PC-3 (cell line): ENCODE data around the gene IL1B. TPM values are rescaled to one million over a fixed set of nuclear protein-coding genes. Genes with fewer than 3 reads are reported as not detected.

Experiments used
- ATAC-seq: fragments of 200-7000 bp; cut with Tn5 transposase; 2 replicates; pipeline ENCODE4 v1.9.1; 2020; ENCODE audit warnings: mild to moderate bottlenecking, moderate library complexity
- BruUV-seq: library from RNA; stranded (reverse); fragments of 400-500 nt; replicated peaks from 2 replicates; lab custom pipeline; 2021; lab: Mats Ljungman, UMichigan
- CTCF ChIA-PET: fragments of 300-600 bp; sonication (Branson Sonifier 250); formaldehyde crosslinking; loops from one replicate; lab custom pipeline; 2022; ENCODE audit warnings: antibody characterized with exemption; lab: Charles Lee
- POLR2A ChIA-PET: fragments of 300-600 bp; sonication (Branson Sonifier 250); formaldehyde crosslinking; loops from one replicate; lab custom pipeline; 2022; ENCODE audit warnings: antibody characterized with exemption; ENCODE audit not compliant: unreplicated experiment; lab: Charles Lee
- DNase-seq: peaks from one replicate; pipeline ENCODE4 v3.0.0-alpha.2; 2015
- H2AFZ ChIP-seq: fragments of 300-600 bp; sonication (generic); 2 replicates; pipeline ENCODE4 v1.6.0; 2016; ENCODE audit warnings: antibody characterized with exemption, low read length
- H3F3A ChIP-seq: fragments of 300-600 bp; sonication (generic); one replicate; pipeline ENCODE4 v1.6.0; 2017; ENCODE audit warnings: antibody characterized with exemption, low read length, control low read depth, mild to moderate bottlenecking; ENCODE audit not compliant: unreplicated experiment
- H3K27ac ChIP-seq: fragments of 300-600 bp; sonication (generic); 2 replicates; pipeline ENCODE4 v1.5.1; 2016; ENCODE audit warnings: mild to moderate bottlenecking, low read length
- H3K27me3 ChIP-seq: fragments of 300-600 bp; sonication (generic); 2 replicates; pipeline ENCODE4 v1.6.1; 2016; ENCODE audit warnings: low read length, mixed read lengths
- H3K36me3 ChIP-seq: fragments of 300-600 bp; sonication (generic); 2 replicates; pipeline ENCODE4 v1.6.1; 2016; ENCODE audit warnings: low read depth, mixed run types, low read length, mixed read lengths
- H3K4me1 ChIP-seq: fragments of 300-600 bp; sonication (generic); 2 replicates; pipeline ENCODE4 v1.5.1; 2016; ENCODE audit warnings: low read length; ENCODE audit not compliant: insufficient read depth
- H3K4me2 ChIP-seq: fragments of 300-600 bp; sonication (generic); 2 replicates; pipeline ENCODE4 v1.6.0; 2016; ENCODE audit warnings: low read length
- H3K4me3 ChIP-seq: fragments of 300-600 bp; sonication (generic); 2 replicates; pipeline ENCODE4 v1.5.1; 2016; ENCODE audit warnings: mild to moderate bottlenecking, low read length, mixed read lengths
- H3K79me2 ChIP-seq: fragments of 300-600 bp; sonication (generic); 2 replicates; pipeline ENCODE4 v1.6.1; 2017; ENCODE audit warnings: low read length, mixed read lengths
- H3K9ac ChIP-seq: fragments of 300-600 bp; sonication (generic); 2 replicates; pipeline ENCODE4 v1.6.0; 2016; ENCODE audit warnings: mild to moderate bottlenecking, low read length
- H3K9me2 ChIP-seq: fragments of 300-600 bp; sonication (generic); replicated peaks from 2 replicates; pipeline ENCODE4 v1.6.1; 2016; ENCODE audit warnings: mixed run types, low read length, mixed read lengths
- H3K9me3 ChIP-seq: fragments of 300-600 bp; sonication (generic); 2 replicates; pipeline ENCODE4 v1.6.1; 2016; ENCODE audit warnings: low read length, mixed read lengths
- H4K20me1 ChIP-seq: fragments of 300-600 bp; sonication (generic); 2 replicates; pipeline ENCODE4 v1.6.1; 2016; ENCODE audit warnings: low read length, mixed read lengths
- EZH2 ChIP-seq: fragments of 300-600 bp; sonication (generic); IDR thresholded peaks from one replicate; pipeline ENCODE4 v1.6.1; 2017; ENCODE audit warnings: antibody characterized with exemption, mild to moderate bottlenecking, low read length; ENCODE audit not compliant: unreplicated experiment
- EZH2phosphoT487 ChIP-seq: fragments of 300-600 bp; sonication (generic); IDR thresholded peaks from 2 replicates; pipeline ENCODE4 v1.6.1; 2018; ENCODE audit warnings: mild to moderate bottlenecking, antibody characterized with exemption, low read length, borderline replicate concordance
- intact Hi-C: fragments of 100-400 bp; cut with micrococcal nuclease; formaldehyde crosslinking; loops from 2 replicates; pipeline ENCODE4 v1.9.0; 2023
- total RNA-seq: library from RNA; depleted of rRNA; stranded (reverse); fragments of >200 nt; gene quantifications from 2 replicates; pipeline ENCODE4 v1.2.3, GENCODE V29; 2014
- TF ChIP-seq, protein P1 (sequence below): fragments of 300-600 bp; sonication (generic); conservative IDR thresholded peaks from 2 replicates; pipeline ENCODE4 v1.5.1; 2017; ENCODE audit warnings: antibody characterized with exemption, low read depth, mild to moderate bottlenecking, low read length

Gene IL1B
- total RNA-seq, 1 experiment from 2014 or later = 67.5 TPM

GRCh38 chr2:112832841-112833638 is 3.5 kb downstream of the IL1B start:
- H3K4me3 ChIP-seq = no peak overlapping the region
- no peaks in the 10 kb centered on the region for H4K20me1 ChIP-seq
- no peak for TF ChIP-seq EZH2phosphoT487
- TF ChIP-seq, protein P1, sequence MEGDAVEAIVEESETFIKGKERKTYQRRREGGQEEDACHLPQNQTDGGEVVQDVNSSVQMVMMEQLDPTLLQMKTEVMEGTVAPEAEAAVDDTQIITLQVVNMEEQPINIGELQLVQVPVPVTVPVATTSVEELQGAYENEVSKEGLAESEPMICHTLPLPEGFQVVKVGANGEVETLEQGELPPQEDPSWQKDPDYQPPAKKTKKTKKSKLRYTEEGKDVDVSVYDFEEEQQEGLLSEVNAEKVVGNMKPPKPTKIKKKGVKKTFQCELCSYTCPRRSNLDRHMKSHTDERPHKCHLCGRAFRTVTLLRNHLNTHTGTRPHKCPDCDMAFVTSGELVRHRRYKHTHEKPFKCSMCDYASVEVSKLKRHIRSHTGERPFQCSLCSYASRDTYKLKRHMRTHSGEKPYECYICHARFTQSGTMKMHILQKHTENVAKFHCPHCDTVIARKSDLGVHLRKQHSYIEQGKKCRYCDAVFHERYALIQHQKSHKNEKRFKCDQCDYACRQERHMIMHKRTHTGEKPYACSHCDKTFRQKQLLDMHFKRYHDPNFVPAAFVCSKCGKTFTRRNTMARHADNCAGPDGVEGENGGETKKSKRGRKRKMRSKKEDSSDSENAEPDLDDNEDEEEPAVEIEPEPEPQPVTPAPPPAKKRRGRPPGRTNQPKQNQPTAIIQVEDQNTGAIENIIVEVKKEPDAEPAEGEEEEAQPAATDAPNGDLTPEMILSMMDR = no peak
- no peak for TF ChIP-seq EZH2
- H3K4me2 ChIP-seq = no peak overlapping the region
- peaks cover 18% of the 10 kb centered on the region for H3K79me2 ChIP-seq
- no peaks in the 10 kb centered on the region for H3K9me3 ChIP-seq
- peaks cover 35% of the 10 kb centered on the region for H3K4me1 ChIP-seq
- H3K27me3 ChIP-seq = no peaks in the 10 kb centered on the region
- H3K27ac ChIP-seq = no peak overlapping the region
- ChIA-PET CTCF (no interaction called here), POLR2A (interaction anchor here (0.6 kb wide), 2 partner anchors 18 to 34 kb away, joined by 3 to 4 read pairs; no protein-coding TSS in a partner anchor)
- peaks cover 7% of the 10 kb centered on the region for H3F3A ChIP-seq
- intact Hi-C loops = no loop called here
- DNase-seq (no peak), ATAC-seq (no peak)
- H3K9me2 ChIP-seq = no peaks in the 10 kb centered on the region
- H3K9ac ChIP-seq = no peak overlapping the region
- no peak overlapping the region for H2AFZ ChIP-seq
- BruUV-seq = no TSS peak
- peaks cover 9% of the 10 kb centered on the region for H3K36me3 ChIP-seq

DNA sequence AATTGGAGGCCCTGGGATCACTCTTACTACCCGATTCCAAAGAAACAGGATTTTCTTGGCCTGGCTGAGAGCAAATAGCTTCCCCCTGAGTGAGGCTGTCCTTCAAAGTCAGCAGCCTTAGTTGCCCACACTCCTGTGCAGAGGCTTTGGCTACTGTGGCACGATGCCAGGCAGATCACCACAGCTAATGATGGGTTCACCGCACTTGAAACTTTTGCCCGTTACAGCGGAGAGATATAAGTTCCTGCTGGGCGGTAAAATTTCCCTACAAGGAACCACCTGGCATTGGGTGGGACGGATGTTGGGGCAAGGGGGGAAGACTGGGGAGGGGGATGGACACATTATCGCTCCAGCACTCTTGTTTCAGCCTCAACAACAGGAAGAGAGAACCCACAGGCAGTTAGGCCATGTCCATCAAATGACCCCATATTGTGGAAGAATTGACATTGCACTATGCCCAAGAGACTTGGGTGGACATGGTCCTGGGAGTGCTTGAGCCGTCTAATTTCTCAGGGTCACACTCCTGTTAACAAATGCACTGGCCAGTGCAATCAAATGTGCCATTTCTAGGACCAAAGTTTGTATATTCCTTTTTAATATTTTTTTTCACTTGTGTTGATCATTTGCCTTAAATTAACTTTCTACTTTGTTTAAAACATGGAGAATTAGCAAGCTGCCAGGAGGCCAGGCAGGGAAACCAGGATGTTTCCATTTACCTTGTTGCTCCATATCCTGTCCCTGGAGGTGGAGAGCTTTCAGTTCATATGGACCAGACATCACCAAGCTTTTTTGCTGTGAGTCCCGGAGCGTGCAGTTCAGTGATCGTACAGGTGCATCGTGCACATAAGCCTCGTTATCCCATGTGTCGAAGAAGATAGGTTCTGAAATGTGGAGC is 4.4 kb downstream of the IL1B start:
- Histone ChIP-seq H3K4me3 (no peak overlapping the region), H3K9me3 (no peaks in the 10 kb centered on the region), H3K9me2 (no peaks in the 10 kb centered on the region), H3K36me3 (peaks cover 9% of the 10 kb centered on the region), H3K9ac (no peak overlapping the region), H3K4me2 (no peak overlapping the region), H3K4me1 (peaks cover 31% of the 10 kb centered on the region), H4K20me1 (no peaks in the 10 kb centered on the region), H3F3A (peaks cover 7% of the 10 kb centered on the region), H2AFZ (no peak overlapping the region), H3K27ac (no peak overlapping the region), H3K27me3 (no peaks in the 10 kb centered on the region), H3K79me2 (peaks cover 18% of the 10 kb centered on the region)
- CTCF ChIA-PET = no interaction called here
- DNase-seq = no peak
- POLR2A ChIA-PET = no interaction called here
- ATAC-seq = no peak
- intact Hi-C loops = no loop called here
- TF ChIP-seq, protein P1 = no peak
- no peak for TF ChIP-seq EZH2
- no peak for TF ChIP-seq EZH2phosphoT487
- no TSS peak for BruUV-seq
